GM10266 (cell line): ENCODE data around the gene ACTL10.

Source experiments
- DNase-seq: peaks from one replicate; pipeline ENCODE4 v3.0.0; 2012; ENCODE audit errors: extremely low spot score
- TF ChIP-seq, protein P1 (sequence below): IDR thresholded peaks from 2 replicates; pipeline ENCODE4 v1.5.1; 2012; ENCODE audit warnings: mild to moderate bottlenecking, low read depth; ENCODE audit not compliant: control insufficient read depth, insufficient read depth; ENCODE audit errors: missing control alignments

The ACTL10 gene

DNA sequence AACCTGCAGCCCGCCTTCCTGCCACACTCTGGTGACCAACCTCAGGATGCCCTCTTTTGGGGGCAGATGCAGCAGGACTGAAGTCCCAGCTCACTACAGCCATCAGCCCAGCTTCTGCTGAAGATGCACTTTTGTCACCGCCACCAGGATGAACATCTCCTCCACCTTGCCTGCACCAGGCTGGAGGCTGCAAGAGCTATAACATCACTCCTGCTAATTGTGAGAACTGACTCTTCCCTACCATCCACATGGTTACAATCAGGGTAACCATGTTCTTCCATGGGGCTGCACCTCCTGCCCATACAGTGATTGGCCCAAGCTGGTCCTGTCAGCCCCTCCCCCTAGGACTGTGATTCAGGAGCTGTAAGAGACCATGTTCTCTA is 2.0 kb upstream of the ACTL10 start:
- no peak for DNase-seq
- TF ChIP-seq, protein P1, sequence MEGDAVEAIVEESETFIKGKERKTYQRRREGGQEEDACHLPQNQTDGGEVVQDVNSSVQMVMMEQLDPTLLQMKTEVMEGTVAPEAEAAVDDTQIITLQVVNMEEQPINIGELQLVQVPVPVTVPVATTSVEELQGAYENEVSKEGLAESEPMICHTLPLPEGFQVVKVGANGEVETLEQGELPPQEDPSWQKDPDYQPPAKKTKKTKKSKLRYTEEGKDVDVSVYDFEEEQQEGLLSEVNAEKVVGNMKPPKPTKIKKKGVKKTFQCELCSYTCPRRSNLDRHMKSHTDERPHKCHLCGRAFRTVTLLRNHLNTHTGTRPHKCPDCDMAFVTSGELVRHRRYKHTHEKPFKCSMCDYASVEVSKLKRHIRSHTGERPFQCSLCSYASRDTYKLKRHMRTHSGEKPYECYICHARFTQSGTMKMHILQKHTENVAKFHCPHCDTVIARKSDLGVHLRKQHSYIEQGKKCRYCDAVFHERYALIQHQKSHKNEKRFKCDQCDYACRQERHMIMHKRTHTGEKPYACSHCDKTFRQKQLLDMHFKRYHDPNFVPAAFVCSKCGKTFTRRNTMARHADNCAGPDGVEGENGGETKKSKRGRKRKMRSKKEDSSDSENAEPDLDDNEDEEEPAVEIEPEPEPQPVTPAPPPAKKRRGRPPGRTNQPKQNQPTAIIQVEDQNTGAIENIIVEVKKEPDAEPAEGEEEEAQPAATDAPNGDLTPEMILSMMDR = no peak

DNA sequence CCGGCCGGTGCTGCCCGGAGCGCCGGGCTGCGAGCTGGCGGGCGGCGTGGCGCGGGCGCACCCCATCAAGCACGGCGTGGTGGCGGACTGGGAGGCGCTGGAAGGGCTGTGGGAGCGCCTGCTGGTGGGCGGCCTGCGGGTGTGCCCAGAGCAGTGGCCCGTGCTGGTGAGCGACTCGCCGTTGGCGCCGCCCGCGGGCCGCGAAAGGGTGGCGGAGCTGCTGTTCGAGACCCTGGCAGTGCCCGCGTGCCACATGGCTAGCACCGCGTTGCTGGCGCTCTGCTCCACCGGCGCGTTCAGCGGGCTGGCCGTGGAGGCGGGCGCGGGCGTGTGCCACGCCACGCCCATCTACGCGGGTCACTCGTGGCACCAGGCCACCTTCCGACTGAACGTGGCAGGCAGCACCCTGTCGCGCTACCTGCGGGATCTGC is 517 bp downstream of the ACTL10 start:
- TF ChIP-seq, protein P1 = no peak
- DNase-seq = peak; percentile 55

DNA sequence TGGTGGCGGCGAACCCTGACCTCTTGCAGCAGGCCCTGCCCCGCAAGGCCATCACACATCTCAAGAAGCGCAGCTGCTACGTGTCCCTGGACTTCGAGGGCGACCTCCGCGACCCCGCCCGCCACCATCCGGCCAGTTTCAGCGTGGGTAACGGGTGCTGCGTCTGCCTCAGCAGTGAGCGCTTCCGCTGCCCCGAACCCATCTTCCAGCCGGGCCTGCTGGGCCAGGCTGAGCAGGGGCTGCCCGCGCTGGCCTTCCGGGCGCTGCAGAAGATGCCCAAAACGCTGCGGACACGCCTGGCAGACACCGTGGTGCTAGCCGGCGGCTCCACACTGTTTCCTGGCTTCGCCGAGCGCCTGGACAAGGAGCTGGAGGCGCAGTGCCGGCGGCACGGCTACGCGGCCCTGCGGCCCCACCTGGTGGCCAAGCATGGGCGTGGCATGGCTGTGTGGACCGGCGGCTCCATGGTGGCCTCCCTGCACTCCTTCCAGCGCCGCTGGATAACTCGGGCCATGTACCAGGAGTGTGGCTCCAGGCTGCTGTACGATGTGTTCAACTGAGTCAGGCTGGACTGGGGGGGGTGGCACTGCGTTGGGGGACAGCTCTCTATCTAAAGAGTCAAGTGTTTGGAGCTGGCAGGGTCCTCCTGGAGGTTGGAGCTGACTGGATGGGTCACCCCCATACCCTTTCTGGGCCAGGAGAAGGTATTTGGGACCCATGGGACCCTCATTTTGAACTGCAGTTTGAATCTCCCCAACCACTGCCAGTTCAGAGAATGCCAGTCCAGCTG is 1.1 kb downstream of the ACTL10 start:
- TF ChIP-seq, protein P1 = peak; percentile 99
- DNase-seq = peak; percentile 91

DNA sequence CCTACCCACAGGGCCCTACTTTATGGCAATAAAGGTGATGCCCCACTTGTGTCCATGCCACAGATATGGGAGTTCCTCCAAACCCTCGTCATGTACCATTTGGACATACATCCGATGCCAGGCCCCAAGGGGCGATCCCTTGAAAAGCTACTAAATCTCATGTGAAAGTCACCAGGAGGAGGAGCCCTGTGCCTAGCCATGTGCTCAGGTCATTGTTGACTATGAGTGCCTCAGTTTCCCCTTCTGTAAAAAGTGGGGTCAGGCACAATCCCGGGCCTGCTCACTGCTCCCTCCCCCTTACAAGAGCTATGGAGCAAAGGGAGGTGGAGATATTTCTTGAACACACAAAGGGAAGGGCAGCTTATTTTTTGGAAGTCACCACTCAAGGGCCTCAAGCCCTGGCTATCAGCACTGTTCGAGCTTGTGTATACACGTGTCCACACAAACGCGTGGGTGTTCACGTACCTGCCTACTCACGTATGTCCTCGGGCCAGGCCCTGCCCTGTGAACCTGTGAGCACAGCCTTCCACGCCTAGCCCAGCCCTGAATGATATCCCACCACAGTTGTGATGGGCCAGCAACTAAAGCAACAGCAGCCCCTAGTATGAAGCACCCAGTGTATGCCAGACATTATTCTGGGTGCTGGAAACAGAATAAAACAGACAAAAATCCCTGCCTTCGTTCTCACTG is 1.9 kb downstream of the ACTL10 start:
- TF ChIP-seq, protein P1 = no peak
- no peak for DNase-seq

DNA sequence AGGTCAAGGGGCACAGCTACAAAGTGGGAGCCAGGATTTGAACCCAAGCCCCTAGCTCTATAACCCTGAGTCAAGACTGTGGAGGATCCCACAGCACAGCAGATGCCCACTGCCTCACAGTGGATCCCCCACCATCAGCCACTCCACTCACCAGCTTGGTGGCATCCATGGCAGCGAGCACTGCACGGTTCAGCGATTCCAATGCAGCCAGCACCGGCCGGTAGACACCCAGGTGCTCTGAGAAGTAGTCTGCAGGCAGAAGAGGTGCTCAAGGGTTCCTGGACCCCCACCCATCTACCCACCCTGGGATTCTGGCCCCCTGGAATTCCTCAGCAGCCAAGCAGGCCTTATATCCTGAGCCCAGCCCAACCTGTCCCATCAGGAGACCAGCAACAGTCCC is 2.5 kb downstream of the ACTL10 start:
- TF ChIP-seq, protein P1 = no peak
- no peak for DNase-seq

DNA sequence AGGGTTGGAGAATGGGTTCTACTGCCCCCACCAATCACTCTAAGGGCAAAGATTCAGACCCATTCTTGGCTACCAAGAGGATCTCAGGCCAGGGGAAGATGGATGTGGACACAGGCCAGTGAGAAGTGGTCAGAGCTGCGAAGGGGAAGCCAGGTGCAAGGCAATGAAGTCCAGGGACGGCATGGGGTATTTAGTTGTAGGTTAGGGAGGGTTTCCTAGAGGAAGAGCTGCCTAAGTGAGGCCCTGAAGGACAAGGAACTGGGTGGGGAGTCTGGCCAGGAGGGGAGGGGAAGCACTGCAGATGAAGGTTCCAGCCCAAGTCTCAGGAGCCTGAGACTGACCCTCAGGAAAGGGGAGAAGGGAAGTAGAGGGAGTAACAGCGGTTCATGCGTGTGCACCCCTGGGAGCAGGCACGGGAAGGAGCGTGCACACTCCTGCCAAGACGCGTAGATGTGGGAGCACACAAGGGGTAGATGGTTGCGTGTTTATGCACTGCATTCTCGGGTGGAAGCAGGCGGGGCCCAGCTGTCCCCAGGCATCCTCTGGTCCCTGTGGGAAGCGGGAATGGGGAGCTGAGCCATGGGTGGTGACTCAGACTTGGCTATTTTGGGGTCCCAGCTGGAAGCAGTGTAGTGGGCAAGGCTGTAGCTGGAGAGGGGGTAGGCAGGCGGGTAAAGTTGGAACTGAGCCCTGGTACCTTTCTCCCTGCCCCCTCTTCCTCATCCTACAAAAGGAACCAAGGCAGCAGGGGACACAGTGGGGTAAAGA is 3.3 kb downstream of the ACTL10 start:
- TF ChIP-seq, protein P1 = no peak
- no peak for DNase-seq
